Colon (tissue), 2 donors: ENCODE data around the gene SLC25A45.

Source experiments
- FAIRE-seq: peaks from 2 replicates; lab custom pipeline; 2012; peaks lifted over from hg19 to GRCh38; lab: Jason Lieb, UNC
- donor health status: control.
- donor health status: control.

SLC25A45 gene

DNA sequence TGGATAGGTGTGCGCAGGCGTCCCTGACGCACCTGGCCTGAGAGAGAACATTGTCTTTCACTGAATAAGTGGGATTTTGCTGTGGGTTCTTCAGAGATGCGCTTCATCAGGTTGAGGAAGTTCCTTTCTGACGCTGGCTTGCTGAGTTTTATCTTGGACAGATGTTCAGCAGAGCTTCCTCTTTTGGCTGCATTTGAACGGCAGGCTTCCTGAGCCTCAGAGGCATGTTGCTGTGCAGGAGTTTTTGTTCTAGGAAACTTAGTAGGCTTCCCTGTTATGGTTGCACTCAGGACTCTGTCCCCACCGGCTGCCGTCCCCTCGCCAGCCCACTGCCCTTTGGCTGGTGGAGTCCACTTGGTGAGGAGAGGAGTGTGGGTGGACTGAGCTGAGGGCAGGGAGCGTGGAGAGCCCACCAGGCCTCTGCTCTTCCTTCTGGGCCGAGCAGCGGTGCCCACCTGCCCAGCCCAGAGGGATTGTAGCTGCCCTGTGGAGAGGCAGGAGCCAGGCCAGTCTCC, 21.2 kb upstream of the SLC25A45 start:
- FAIRE-seq, result no peak

DNA sequence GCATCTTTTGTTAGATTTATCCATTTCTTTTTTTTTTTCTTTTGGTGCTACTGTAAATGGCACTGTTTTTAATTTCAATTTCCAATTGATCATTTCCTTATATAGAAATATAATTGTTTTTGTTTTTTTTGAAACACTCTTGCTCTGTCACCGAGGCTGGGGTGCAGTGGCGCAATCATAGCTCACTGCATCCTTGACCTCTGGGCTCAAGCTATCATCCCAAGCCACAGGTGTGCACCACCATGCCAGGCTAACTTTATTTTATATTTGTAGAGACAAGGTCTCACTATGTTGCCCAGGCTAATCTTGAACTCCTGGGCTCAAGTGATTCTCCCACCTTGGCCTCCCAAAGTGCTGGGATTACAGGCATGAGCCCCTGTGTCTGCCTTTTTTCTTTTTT, 20.3 kb upstream of the SLC25A45 start:
- FAIRE-seq, result no peak

DNA sequence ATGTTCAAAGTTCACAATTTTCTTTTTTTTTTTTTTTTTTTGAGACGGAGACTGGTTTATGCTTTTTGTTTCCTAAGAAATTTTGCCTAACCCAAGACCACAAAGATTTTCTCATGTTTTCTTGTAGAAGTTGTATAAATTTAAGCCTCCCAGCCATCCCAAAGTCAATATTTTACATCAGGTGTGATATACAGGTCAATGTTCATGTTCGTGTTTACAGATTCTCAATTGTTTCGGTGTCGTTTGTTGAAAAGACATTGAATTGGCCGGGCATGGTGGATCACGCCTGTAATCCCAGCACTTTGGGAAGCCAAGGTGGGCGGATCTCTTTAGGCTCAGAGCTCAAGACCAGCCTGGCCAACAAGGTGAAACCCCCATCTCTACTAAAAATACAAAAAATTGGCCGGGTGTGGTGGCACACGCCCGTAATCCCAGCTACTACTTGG, 19.4 kb upstream of the SLC25A45 start:
- no peak for FAIRE-seq

DNA sequence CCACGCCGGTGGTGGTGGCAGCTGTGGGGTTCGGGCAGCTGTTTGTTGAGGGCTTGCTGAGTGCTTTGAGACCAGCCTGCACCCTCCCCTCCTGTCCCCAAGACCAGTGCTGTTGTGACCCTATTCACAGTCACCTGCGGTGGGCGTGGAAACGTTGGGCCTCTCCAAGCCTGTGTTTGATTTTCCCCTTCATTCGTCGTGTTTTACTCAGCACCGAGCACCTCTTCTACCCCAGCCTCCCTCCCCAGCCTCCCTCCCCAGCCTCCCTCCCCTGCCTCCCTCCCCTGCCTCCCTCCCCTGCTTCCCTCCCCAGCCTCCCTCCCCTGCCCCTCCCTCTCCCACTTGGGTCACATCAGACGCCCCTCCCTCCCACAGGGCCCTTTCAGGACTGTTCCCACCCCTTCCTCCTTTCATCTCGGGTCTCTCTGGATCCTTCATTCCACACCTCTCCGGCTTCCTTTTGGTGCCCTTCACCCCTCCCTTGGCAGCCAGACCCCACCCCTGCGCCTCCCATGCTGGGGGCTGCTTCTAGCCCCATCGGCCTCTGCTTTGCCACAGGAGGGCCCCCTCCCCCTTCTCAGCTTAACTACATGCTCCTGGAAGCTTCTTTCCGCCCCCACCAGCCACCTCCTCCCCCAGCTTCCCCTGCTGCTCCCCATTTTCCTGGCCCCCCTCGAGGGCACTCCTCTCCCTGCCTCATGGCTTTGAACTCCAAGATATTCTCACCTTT, 18.8 kb upstream of the SLC25A45 start:
- FAIRE-seq, result no peak

DNA sequence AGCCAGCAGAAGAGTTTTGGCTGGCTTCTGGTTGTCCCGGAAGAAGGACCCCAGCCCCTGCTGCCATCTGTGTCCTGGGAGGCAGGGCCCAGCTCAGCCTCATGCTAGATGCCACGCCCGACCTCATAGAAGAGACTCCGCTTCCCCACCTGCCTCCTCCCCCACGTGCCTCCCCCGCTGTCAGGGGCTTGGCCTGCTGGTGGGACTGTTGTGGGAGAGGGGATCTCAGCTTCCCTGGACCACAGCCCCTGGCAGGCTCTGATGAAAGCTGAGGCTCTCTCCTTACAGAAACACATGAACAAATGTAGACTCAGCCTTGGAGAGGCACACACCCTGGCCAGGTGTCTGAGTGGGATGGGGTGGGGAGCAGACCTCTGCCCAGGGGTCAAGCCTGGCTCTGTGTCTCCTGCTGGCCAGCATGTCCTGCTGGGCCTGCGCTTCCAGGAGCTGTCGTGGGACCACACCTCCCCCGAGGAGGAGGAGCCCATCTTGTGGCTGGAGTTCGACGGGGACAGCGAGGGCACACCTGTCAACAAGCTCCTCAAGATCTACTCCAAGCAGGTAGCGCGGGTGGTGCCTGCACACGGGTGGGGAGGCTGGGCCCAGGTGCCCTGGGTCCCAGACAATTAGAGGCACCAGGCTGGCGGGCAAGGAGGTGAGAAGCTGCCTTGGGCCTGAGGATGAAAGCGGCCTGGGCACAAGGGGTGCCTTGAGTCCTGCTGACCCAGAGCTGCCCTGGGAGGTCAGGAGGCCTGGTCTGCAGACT, 18.0 kb upstream of the SLC25A45 start:
- no peak for FAIRE-seq

DNA sequence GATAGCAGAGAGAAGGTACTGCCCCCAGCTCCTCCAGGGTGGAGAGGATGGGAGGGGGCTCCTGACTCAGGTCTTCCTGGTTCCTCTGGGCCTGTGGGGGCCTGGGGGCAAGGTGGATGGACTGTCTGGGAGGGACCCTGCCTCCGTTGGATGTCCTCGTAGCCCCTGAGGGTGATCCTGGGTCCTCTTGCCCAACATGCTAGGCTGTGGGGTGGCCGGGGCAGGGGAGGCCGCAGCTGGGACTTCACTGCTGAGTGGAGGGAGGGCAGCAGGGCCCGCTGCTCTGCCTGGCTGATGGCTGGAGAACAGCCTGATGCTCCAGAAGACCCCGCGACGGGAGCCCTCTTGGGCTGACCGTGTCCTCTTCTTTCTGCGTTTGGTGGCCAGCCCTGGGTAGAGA, 17.4 kb upstream of the SLC25A45 start:
- FAIRE-seq, result no peak

DNA sequence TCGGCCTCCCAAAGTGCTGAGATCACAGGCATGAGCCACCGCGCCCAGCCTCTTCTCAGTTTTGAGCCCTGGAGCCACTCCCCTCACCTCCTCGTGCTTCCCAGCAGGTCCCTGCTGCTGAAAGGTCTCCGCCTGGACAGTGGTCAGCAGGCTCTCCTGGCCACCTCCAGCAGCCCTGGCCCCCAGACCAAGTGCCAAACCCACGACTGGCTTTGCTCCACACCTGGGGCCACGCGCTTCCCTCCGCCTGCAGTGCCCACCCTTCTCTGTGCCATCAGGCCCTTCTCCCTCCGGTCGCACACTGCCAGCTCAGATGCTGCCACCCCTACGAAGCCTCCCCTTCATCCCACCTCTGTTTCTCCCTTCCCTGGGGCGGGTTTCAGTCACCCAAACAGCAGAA, 16.8 kb upstream of the SLC25A45 start:
- no peak for FAIRE-seq

DNA sequence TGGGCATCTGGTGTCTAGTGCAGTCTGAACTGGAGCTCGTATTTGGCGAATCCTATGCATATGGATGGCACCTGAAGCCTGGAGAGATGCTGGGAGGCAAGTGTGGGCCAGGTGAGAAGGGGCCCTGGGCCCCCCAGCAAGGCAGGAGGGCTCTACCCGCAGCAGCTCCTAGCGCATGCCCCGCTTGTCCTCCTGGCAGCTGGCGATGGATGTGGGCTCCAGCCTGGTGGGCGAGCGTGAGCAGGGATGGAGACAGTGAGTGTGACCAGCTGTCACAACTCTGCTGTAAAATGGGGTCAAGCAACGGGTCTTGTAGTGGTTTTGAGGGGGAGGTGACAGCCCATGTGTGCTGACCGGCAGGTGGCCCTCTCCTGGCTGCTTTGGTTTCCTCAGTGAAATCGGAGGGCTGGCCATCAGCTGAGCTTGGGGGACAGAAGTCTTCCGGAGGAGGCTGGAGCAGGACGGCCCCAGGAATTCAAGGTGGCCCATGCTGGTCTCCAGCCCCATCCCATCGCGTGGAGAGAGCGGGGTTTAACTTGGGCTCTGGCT, 16.0 kb upstream of the SLC25A45 start:
- no peak for FAIRE-seq

DNA sequence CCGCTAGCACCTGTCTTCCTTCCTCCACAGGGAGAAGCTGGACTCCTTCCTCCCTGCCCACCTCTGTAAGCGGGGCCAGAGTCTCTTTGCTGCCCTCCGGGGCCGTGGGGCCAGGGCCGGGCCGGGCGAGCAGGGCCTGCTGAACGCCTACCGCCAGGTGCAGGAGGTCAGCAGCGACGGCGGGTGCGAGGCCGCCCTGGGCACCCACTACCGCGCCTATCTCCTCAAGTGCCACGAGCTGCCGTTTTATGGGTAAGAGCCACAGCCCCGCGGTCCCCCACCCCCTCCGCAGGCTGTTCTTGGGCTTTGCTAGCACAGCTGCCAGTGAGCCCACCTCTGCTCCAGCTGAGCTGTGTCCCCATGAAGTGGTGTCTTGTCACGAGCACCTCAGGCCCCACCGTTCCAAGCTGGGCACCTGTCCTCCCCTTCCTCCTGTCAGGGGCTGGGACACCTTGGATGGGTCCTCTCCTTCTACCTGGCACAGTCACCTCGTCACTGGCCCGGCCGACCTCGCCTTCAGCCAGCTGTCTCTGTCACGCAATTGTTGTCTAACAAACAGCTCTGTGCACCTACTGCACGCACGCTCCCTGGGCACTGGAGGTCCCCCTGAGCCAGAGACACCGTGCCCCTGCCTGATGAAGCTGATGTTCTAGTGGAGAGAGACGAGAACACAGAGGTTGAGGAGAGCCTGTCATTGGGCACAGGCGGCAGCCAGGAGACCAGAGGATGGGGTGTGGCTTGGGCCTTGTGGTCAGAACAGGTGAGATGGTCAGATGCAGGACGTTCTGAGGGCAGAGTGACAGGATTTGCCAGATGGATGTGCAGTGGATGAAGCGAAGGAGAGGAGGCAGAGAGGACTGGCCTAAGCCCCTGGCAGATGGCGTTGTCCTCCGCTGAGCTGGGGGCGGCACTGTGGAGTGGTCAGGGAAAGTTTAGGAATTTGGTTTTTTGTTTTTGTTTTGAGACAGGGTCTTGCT, 14.6 kb upstream of the SLC25A45 start:
- FAIRE-seq, result no peak

DNA sequence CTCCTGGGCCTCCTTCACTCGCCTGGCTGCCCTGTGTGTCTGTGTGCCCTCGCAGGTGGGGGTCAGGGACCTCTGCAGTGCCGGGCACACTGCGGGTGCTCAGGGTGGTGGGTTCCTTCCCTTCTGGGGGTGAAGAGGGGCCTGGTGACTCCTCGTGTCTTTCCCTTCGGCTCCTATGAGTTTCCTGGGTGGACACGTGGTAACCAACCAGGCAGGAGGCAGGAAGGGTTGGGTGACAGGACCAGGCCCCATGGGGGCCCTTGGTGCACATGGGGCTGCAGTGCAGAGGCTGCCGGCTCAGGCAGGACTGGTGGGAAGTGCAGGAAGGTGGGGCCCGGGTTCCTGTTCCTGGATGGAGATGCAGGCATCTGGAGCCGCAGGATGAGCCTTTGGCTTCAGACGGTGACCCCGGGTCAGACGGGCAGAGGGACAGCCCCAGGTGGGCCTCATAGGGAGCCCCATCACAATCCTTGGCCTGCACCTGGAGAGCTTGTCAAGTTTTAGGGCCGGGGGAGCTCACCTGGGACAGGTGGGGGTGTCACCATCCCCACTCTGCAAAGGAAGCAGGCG, 13.6 kb upstream of the SLC25A45 start:
- FAIRE-seq, result no peak

DNA sequence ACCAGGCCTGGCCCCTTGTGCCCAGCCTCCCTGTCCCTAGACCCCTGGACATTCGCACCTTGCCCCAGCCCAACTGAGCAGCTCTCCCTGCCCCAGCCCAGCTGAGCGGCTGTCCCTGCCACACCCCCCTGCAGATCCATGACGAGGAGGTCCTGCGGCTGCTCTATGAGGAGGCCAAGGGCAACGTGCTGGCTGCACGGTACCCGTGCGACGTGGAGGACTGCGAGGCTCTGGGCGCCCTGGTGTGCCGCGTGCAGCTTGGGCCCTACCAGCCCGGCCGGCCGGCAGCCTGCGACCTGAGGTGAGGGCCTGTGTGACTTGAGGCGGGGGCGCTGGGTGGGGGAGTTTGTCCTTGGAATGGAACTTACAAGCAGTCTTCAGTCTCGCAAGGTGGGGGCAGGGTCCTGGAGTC, 11.7 kb upstream of the SLC25A45 start:
- no peak for FAIRE-seq

DNA sequence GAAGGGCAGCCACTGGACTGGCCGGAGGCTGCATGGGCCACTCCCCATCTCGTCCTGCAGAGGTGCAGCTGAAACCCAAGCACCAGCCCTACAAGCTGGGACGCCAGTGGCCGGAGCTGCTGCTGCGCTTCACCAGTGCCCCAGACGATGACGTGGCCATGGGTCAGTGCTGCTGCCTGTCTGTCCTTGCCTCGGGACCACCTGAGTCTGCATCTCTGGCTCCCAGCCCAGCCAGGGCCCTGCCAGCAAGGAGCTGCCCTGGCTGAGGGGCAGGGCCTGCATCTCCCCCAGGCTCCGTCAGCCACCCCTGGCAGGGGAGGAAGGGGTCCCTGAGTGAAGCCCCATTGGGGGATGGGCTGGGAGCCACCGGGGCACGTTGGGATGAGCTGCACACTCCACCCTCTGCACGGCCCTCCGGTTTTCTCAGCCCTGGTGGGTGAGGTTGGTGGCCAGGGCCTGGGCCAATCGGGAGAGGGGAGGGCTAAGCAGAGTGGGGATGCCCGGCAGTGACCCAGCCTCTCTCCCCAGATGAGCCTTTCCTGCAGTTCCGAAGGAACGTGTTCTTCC, 11.2 kb upstream of the SLC25A45 start:
- FAIRE-seq, result no peak

DNA sequence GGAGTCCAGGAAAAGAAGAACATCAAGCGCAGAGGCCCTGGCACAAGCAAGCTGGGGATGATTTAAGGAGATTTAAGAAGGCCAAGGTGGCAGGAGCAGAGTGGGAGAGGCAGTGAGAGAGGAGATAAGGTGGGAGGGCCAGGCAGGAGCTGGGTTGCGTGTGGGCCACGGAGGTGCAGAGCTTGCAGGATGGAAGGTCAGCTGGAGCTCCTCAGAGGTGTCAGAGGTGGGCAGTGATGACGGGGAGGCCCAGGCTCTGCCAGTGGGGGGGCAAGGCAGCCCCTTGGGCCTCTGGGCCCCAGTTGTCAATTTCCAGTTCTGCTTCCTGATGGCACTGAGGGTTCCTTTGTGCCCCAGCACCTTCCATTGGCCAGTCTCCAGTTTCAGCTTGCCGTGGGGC, 10.5 kb upstream of the SLC25A45 start:
- FAIRE-seq, result no peak

DNA sequence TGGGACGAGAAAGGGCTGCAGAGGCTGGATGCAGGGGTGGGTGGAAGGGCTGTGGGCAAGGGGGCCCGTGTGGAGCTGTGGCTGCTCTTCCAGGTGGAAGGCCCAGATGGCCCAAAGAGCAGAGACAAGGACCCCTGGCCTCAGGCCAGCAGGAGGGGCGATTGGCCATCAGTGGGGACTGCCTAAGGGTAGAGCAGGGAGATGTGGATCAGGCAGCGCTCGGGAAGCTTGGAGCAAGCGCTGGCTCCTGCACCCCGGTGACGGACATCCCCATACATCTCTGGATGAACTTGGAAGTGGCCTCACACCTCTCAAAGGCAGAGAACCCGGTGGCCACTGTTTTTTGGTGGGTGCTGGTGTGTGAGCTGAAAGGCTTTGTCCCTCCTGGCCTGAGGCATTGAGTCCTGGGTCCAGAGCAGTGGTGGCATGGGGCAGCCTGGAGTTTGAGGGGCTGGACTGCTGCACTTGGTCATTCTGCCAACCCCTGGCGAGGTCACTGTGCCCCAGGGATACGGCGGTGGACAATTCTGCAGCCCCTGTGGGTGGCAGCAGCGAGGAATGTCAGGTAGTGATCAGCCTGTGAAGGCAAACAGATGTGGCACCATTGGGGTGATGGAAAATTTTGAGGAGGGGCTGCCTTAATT, 9.9 kb upstream of the SLC25A45 start:
- FAIRE-seq, result no peak

DNA sequence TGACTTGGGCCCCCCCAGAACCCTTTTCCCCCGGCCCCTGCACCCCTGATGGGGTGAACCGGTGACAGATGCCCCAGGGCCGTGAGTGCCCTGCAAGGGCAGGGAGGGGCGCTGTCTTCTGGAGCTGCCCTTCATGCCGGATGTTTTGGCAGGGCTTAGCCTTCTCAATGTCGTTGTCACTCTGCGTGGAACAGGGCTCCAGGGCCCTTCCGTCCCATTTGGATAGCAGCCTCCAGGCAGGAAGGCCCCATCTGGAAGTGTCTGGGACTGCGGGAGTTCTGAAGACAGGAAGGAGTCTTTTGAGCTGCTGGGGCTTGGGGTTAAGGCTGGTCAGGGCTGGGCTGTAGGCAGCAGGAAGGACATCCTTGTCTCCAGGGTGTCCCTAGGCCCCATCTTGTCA, 8.6 kb upstream of the SLC25A45 start:
- FAIRE-seq, result no peak

DNA sequence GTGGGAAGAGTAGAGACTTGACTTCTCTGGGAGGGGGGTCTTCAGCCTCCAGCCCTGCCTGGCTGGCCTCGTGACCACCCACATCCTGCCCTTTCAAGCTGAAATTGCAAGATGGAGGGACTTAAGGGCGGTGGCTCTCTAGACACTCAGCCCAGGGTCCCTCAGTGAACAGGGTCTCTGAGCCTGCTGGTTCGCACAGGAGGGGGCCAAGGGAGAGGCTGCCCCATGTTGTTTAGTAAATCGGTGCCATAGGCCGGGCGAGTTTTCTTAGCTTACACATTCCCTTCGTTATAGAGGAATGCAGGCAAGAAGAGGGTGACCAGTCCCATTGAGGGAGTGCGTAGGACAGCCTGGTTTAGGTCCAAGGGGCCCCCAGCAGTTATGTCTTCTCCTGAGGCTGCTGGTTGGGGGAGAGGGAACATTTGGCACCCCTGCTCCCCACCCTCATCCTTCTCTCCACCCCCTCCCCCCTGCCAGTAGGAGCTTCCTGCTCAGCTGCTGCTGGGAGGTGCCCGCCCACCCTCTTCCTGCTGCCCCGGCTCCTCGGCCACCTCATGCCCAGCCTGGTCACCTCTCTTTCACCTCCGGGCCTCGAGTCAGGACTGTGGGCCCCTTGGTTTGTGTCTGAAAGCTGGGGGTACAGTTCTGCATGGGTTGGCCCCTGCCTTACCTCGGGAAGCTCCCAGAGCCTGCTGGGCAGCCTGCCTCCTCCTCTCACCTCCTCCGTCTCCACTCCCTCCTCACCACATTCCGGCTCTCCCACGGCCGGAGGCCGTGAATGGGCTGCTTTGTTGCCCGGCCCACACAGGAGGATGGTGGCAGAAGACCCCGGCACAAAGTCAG, 7.9 kb upstream of the SLC25A45 start:
- FAIRE-seq, result no peak

DNA sequence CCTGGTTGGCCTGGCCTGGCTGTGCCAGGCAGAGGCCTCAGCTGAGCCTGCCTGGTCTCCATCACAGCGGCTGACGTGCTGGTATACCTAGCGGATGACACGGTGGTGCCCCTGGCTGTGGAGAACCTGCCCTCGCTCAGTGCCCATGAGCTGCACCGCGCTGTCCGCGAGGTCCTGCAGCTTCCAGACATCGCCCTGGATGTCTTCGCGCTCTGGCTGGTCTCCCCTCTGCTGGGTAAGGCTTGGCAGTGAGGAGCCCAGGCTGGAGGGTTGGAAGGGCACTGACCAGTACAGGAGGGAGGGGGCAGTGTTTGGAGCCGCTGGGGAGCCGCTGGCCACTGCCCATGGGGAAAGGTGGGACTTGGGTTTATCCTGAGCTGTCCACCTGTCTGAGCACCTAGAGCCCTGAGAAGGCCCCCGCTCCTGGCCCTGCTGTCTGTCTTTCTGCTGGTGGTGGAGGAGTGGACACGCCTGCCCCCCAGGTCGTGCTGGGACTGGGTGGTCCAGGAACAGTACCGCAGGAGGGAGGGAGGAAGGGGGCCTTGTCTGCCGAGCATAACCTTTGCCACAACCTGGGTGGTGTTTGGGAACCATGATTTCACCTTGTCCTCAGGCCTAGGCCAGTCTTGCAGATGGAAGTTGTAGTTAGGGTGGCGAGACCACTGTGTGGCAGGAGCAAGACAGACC, 7.0 kb upstream of the SLC25A45 start:
- FAIRE-seq, result no peak

DNA sequence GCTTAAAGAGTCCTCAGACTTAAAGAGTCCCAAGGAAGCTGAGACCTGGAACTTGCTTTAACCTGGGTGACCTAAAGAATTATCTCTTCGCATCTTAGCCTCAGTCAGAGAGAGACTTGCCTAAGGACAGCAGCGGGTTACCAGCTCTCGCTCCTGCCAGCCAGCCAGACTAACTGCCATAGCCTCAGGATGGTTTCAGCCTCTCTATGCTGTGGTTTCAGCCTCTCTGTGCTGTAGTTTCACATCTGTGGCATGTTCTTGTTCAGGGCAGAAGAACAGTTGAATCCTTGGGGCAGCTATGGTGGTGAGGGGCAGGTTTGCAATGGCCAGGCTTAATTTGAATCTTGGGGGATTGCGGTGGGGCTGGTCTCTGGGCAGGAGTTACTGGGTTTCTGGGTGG, 6.3 kb upstream of the SLC25A45 start:
- no peak for FAIRE-seq
